Hepatocyte (in vitro differentiated cells): ENCODE data around the gene ZFPL1. TPM values are rescaled to one million over a fixed set of nuclear protein-coding genes. Genes with fewer than 3 reads are reported as not detected.
A peak's percentile ranks its signal among the peaks of the same experiment; 100 is the strongest.
"Not testable (repeated sequence)": the region's sequence is repeated elsewhere in the genome, so short reads cannot be mapped to it uniquely, and the experiment has no call there.

Experiments used
- DNase-seq: peaks from one replicate; pipeline ENCODE4 v3.0.0-alpha.2; 2016; ENCODE audit warnings: low spot score
- H2AFZ ChIP-seq: fragments of 200-600 bp; sonication (generic); 2 replicates; pipeline ENCODE4 v1.6.0; 2016; ENCODE audit warnings: antibody characterized with exemption, mild to moderate bottlenecking
- H3K27ac ChIP-seq: fragments of 200-600 bp; sonication (generic); 2 replicates; pipeline ENCODE4 v1.5.1; 2016; ENCODE audit warnings: mild to moderate bottlenecking
- H3K27me3 ChIP-seq: fragments of 200-600 bp; sonication (generic); 2 replicates; pipeline ENCODE4 v1.6.1; 2016
- H3K36me3 ChIP-seq: fragments of 200-600 bp; sonication (generic); replicated peaks from 2 replicates; pipeline ENCODE4 v1.5.1; 2016; ENCODE audit warnings: low read depth; ENCODE audit not compliant: insufficient read depth
- H3K4me1 ChIP-seq: fragments of 200-600 bp; sonication (generic); 2 replicates; pipeline ENCODE4 v1.5.1; 2016; ENCODE audit warnings: mild to moderate bottlenecking, moderate library complexity; ENCODE audit not compliant: insufficient read depth
- H3K4me2 ChIP-seq: fragments of 200-600 bp; sonication (generic); 2 replicates; pipeline ENCODE4 v1.6.0; 2016
- H3K4me3 ChIP-seq: fragments of 200-600 bp; sonication (generic); 2 replicates; pipeline ENCODE4 v1.5.1; 2016; ENCODE audit warnings: mild to moderate bottlenecking
- H3K79me2 ChIP-seq: fragments of 200-600 bp; sonication (generic); 2 replicates; pipeline ENCODE4 v1.6.0; 2017; ENCODE audit warnings: mild to moderate bottlenecking
- H3K9me2 ChIP-seq: fragments of 200-600 bp; sonication (generic); replicated peaks from 2 replicates; pipeline ENCODE4 v1.6.0; 2017; ENCODE audit warnings: mild to moderate bottlenecking; ENCODE audit not compliant: insufficient read depth
- H3K9me3 ChIP-seq: fragments of 200-600 bp; sonication (generic); 2 replicates; pipeline ENCODE4 v1.5.1; 2016; ENCODE audit warnings: low read depth, mild to moderate bottlenecking
- H4K20me1 ChIP-seq: fragments of 200-600 bp; sonication (generic); 2 replicates; pipeline ENCODE4 v1.6.0; 2016; ENCODE audit warnings: mild to moderate bottlenecking; ENCODE audit not compliant: insufficient read depth, poor library complexity, severe bottlenecking
- EZH2 ChIP-seq: fragments of 200-600 bp; sonication (generic); IDR thresholded peaks from 2 replicates; pipeline ENCODE4 v1.6.1; 2016; ENCODE audit warnings: antibody characterized with exemption, mild to moderate bottlenecking, borderline replicate concordance
- EZH2phosphoT487 ChIP-seq: fragments of 200-600 bp; sonication (generic); IDR thresholded peaks from one replicate; pipeline ENCODE4 v1.6.1; 2018; ENCODE audit warnings: antibody characterized with exemption, mild to moderate bottlenecking, low read depth, moderate library complexity; ENCODE audit not compliant: unreplicated experiment, severe bottlenecking
- WGBS: methylation state at CpG from one replicate; pipeline ENCODE4 v1.1.6; 2016; ENCODE audit warnings: low lambda C conversion rate; ENCODE audit errors: missing lambda C conversion rate; 5-methylcytosine and 5-hydroxymethylcytosine counted together
- polyA plus RNA-seq: library from polyadenylated mRNA; unstranded; fragments of >200 nt; fragmentation: Nextera tagmentation; extraction: Ambion mirVana; gene quantifications from 2 replicates; pipeline ENCODE4 v1.2.1, GENCODE V29; 2016
- total RNA-seq: library from RNA; depleted of rRNA; stranded (reverse); fragments of >200 nt; gene quantifications from 2 replicates; pipeline ENCODE4 v1.2.3, GENCODE V29; 2014
- TF ChIP-seq, protein P1 (sequence below): fragments of 200-600 bp; sonication (generic); IDR thresholded peaks from 2 replicates; pipeline ENCODE4 v1.5.1; 2016; ENCODE audit warnings: antibody characterized with exemption, mild to moderate bottlenecking; ENCODE audit not compliant: poor library complexity

The ZFPL1 gene
- total and polyA plus RNA-seq, 2 experiments from 2014 or later, result 41.0 to 52.7 TPM

- Histone ChIP-seq H3K4me3 (peak overlapping the region; percentile 52), H3K4me1 (peaks cover 32% of the 10 kb centered on the region), H3K9me2 (no peaks in the 10 kb centered on the region), H3K4me2 (peak overlapping the region; percentile 87), H3K27ac (peak overlapping the region; percentile 82), H2AFZ (no peak overlapping the region), H3K79me2 (peaks cover 67% of the 10 kb centered on the region), H4K20me1 (no peaks in the 10 kb centered on the region), H3K9me3 (no peaks in the 10 kb centered on the region), H3K36me3 (peaks cover 2% of the 10 kb centered on the region), H3K27me3 (no peaks in the 10 kb centered on the region)
- peak; percentile 58 for DNase-seq
- WGBS, result 34% methylated on average over 64 of the region's 68 CpGs
- TF ChIP-seq EZH2phosphoT487 (no peak), EZH2 (no peak)
- TF ChIP-seq, protein P1, sequence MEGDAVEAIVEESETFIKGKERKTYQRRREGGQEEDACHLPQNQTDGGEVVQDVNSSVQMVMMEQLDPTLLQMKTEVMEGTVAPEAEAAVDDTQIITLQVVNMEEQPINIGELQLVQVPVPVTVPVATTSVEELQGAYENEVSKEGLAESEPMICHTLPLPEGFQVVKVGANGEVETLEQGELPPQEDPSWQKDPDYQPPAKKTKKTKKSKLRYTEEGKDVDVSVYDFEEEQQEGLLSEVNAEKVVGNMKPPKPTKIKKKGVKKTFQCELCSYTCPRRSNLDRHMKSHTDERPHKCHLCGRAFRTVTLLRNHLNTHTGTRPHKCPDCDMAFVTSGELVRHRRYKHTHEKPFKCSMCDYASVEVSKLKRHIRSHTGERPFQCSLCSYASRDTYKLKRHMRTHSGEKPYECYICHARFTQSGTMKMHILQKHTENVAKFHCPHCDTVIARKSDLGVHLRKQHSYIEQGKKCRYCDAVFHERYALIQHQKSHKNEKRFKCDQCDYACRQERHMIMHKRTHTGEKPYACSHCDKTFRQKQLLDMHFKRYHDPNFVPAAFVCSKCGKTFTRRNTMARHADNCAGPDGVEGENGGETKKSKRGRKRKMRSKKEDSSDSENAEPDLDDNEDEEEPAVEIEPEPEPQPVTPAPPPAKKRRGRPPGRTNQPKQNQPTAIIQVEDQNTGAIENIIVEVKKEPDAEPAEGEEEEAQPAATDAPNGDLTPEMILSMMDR, result no peak
Measured at GRCh38 chr11:65116370-65117205, 32.6 kb downstream of the ZFPL1 start.

- 1% methylated on average over 87 of the region's 89 CpGs for WGBS
- Histone ChIP-seq H3K4me2 (peak within 1 kb of the TSS; percentile 87), H3K9me3 (no peaks in the 10 kb centered on the region), H3K27ac (peak within 1 kb of the TSS; percentile 82), H3K9me2 (no peaks in the 10 kb centered on the region), H3K36me3 (peaks cover 2% of the 10 kb centered on the region), H2AFZ (no peak within 1 kb of the TSS), H3K4me1 (peaks cover 32% of the 10 kb centered on the region), H4K20me1 (no peaks in the 10 kb centered on the region), H3K4me3 (peak within 1 kb of the TSS; percentile 52), H3K27me3 (no peaks in the 10 kb centered on the region), H3K79me2 (peaks cover 69% of the 10 kb centered on the region)
- peak; percentile 100 for DNase-seq
- TF ChIP-seq, protein P1, result peak; percentile 95
- TF ChIP-seq EZH2, result no peak
Measured at GRCh38 chr11:65117206-65118096, 33.4 kb downstream of the ZFPL1 start, which contains the start of gene ZNHIT2. Gene ZNHIT2 (minus strand): TSS chr11:65117701. CDS start chr11:65117653, 48 bp downstream.

DNA sequence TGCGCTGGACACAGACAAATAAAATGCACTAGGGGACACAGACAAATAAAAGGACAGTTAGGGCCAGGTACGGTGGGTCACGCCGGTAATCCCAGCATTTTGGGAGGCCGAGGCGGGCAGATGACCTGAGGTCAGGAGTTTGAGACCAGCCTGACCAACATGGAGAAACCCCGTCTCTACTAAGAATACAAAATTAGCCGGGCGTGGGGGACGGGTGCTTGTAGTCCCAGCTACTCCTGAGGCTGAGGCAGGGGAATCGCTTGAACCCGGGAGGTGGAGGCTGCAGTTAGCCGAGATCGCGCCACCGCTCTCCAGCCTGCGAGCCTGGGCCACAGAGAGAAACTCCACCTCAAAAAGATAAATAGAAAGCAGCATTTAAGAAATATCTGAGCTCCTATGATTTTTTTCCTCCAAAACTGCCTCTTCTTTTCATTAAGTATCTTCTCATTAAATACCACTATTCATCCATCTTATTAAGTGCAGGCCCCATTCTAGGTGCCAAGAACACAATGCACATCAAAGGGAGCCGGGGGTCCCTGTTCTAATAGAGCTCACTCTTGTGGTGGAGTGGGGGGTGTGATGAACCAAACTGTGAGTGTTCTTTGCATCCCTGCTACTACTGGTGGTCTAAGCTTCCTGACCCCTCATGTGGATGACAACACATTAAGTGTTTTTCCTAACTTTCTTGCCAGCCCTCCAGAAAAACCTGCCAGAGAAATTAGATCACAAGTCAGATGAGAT is 34.2 kb downstream of the ZFPL1 start:
- 89% methylated on average over 18 of the region's 18 CpGs for WGBS
- peaks cover 68% of the 10 kb centered on the region for H3K79me2 ChIP-seq
- peaks cover 2% of the 10 kb centered on the region for H3K36me3 ChIP-seq

GRCh38 chr11:65118891-65119669 is 35.1 kb downstream of the ZFPL1 start:
- H3K27me3 ChIP-seq, H4K20me1 ChIP-seq, H3K4me2 ChIP-seq, H3K9me2 ChIP-seq, H3K4me3 ChIP-seq, H2AFZ ChIP-seq, H3K36me3 ChIP-seq, DNase-seq, H3K9me3 ChIP-seq: not testable (repeated sequence)
- peaks cover 68% of the 10 kb centered on the region for H3K79me2 ChIP-seq
- peaks cover 23% of the 10 kb centered on the region for H3K4me1 ChIP-seq
- peak overlapping the region; percentile 14 for H3K27ac ChIP-seq
- WGBS, result 95% methylated on average over 18 of the region's 18 CpGs

More for the DNA sequence above, 34.2 kb downstream of the ZFPL1 start:
- no peaks in the 10 kb centered on the region for H4K20me1 ChIP-seq
- H3K27me3 ChIP-seq, result no peaks in the 10 kb centered on the region
- H3K4me2 ChIP-seq, result no peak overlapping the region
- TF ChIP-seq, protein P1, result no peak
- TF ChIP-seq EZH2, result no peak
- no peak for TF ChIP-seq EZH2phosphoT487
- DNase-seq, result no peak
- no peak overlapping the region for H2AFZ ChIP-seq
- H3K4me1 ChIP-seq, result peaks cover 30% of the 10 kb centered on the region
- H3K9me3 ChIP-seq, result no peaks in the 10 kb centered on the region
- H3K27ac ChIP-seq, result no peak overlapping the region
- H3K9me2 ChIP-seq, result no peaks in the 10 kb centered on the region
- H3K4me3 ChIP-seq, result no peak overlapping the region
